H1 (cell line): ENCODE data around the gene CSDE1. TPM values are rescaled to one million over a fixed set of nuclear protein-coding genes. Genes with fewer than 3 reads are reported as not detected.

ENCODE experiments used
- ATF2 ChIP-seq: IDR thresholded peaks from 2 replicates; pipeline ENCODE4 v1.6.1; 2012; ENCODE audit warnings: low read length, inconsistent platforms
- BCL11A ChIP-seq, 2 experiments: IDR thresholded peaks; one replicate each; pipeline ENCODE4 v1.6.1; 2011; ENCODE audit warnings: low read depth in 2 of 2, low read length in 2 of 2, mild to moderate bottlenecking in 2 of 2
- CREB1 ChIP-seq: IDR thresholded peaks from 2 replicates; pipeline ENCODE4 v1.6.1; 2012; ENCODE audit warnings: inconsistent platforms
- CTCF ChIP-seq, 3 experiments: IDR thresholded peaks; 1 replicate in 2 of 3; 2 replicates in 1 of 3; pipeline versions ENCODE4 v1.5.1 to v1.6.1; 2011; ENCODE audit warnings: low read length in 3 of 3, mild to moderate bottlenecking in 3 of 3, inconsistent platforms in 2 of 3, low read depth in 1 of 3, moderate library complexity in 1 of 3; ENCODE audit not compliant: insufficient read depth in 1 of 3; ENCODE audit errors: control extremely low read depth in 1 of 3
- GABPA ChIP-seq: IDR thresholded peaks from 2 replicates; pipeline ENCODE4 v1.6.1; 2011; ENCODE audit warnings: mild to moderate bottlenecking, low read length, moderate library complexity, borderline replicate concordance; ENCODE audit not compliant: insufficient read depth
- GTF2F1 ChIP-seq: IDR thresholded peaks from 2 replicates; pipeline ENCODE4 v1.6.1; 2012; ENCODE audit warnings: low read depth, low read length, improper control_type of control experiment, borderline replicate concordance
- HDAC2 ChIP-seq, 2 experiments: fragments of 300-600 bp in 1 of 2; sonication (generic) in 1 of 2; IDR thresholded peaks; 2 replicates each; pipeline ENCODE4 v1.6.1; 2011 to 2012; ENCODE audit warnings: low read depth in 2 of 2, low read length in 2 of 2, mild to moderate bottlenecking in 2 of 2, moderate library complexity in 2 of 2, borderline replicate concordance in 1 of 2, inconsistent platforms in 1 of 2
- KDM4A ChIP-seq: IDR thresholded peaks from one replicate; pipeline ENCODE4 v1.7.1; 2012; ENCODE audit warnings: low read depth, mild to moderate bottlenecking, moderate library complexity, low read length, inconsistent platforms; ENCODE audit not compliant: severe bottlenecking
- MAX ChIP-seq: IDR thresholded peaks from 2 replicates; pipeline ENCODE4 v1.6.1; 2012; ENCODE audit warnings: inconsistent platforms
- PHF8 ChIP-seq: fragments of 200-600 bp; sonication (generic); conservative IDR thresholded peaks from 2 replicates; pipeline ENCODE4 v1.7.1; 2012; ENCODE audit warnings: low read depth, mild to moderate bottlenecking, inconsistent platforms, low read length, moderate library complexity
- POLR2AphosphoS5 ChIP-seq: IDR thresholded peaks from 2 replicates; pipeline ENCODE4 v1.6.1; 2011; ENCODE audit warnings: low read depth, low read length
- RBBP5 ChIP-seq: IDR thresholded peaks from 2 replicates; pipeline ENCODE4 v1.7.1; 2012; ENCODE audit warnings: low read depth, mild to moderate bottlenecking, inconsistent platforms, low read length, moderate library complexity, borderline replicate concordance
- RNF2 ChIP-seq: fragments of 200-900, 300-1000 bp; sonication (generic); IDR thresholded peaks from 2 replicates; pipeline ENCODE4 v1.7.1; 2016; ENCODE audit warnings: borderline replicate concordance, low read depth, mild to moderate bottlenecking, antibody characterized with exemption, low read length; ENCODE audit not compliant: poor library complexity, severe bottlenecking; ENCODE audit errors: missing control alignments
- SIRT6 ChIP-seq: IDR thresholded peaks from one replicate; pipeline ENCODE4 v1.7.1; 2012; ENCODE audit warnings: low read length, inconsistent platforms
- SIX5 ChIP-seq: IDR thresholded peaks from 2 replicates; pipeline ENCODE4 v1.6.1; 2011; ENCODE audit warnings: mild to moderate bottlenecking, low read depth, low read length
- SRF ChIP-seq: IDR thresholded peaks from 2 replicates; pipeline ENCODE4 v1.6.1; 2011; ENCODE audit warnings: mild to moderate bottlenecking, low read depth, low read length, moderate library complexity
- TBP ChIP-seq: IDR thresholded peaks from 2 replicates; pipeline ENCODE4 v1.6.1; 2011; ENCODE audit warnings: low read depth, low read length, improper control_type of control experiment
- YY1 ChIP-seq: IDR thresholded peaks from 2 replicates; pipeline ENCODE4 v1.6.1; 2011; ENCODE audit warnings: low read depth, mild to moderate bottlenecking, low read length
- polyA plus RNA-seq, 7 experiments: library from polyadenylated mRNA; depleted of rRNA in 3 of 7; stranded (reverse) in 5 of 7; unstranded in 2 of 7; fragments of >200 nt in 5 of 7; fragments of 200-250 nt in 2 of 7; gene quantifications; 1 replicate in 5 of 7; 2 replicates in 1 of 7; 4 replicates in 1 of 7; pipeline versions ENCODE4 v1.2.1 to v1.2.3, GENCODE V29; 2011 to 2013; ENCODE audit warnings: missing spikeins in 2 of 7, mixed read lengths in 2 of 7
- total RNA-seq: library from RNA; stranded (reverse); fragmentation: NEBNext Ultra II Directional; extraction: Animal tissue kit (Norgen Biotek cat#: 25700); gene quantifications from 2 replicates; pipeline ENCODE4 v1.2.1, GENCODE V29; 2021

The CSDE1 gene
- total and polyA plus RNA-seq, 2 of the 8 experiments (the other 6 are each of a cell fraction or from before 2014, with no cell fraction given), result 149 to 635 TPM

GRCh38 chr1:114780344-114781226 is 22.8 kb upstream of the CSDE1 start, which contains the start of gene SIKE1 (continued):
- TF ChIP-seq RNF2, result no peak
- no peak for TF ChIP-seq YY1
- peak; percentile 97 for TF ChIP-seq PHF8
- TF ChIP-seq SIX5, result no peak
- no peak for TF ChIP-seq BCL11A (IDR thresholded peaks at IDR 0.05; ENCODE audit: low read depth in 2 of 2, low read length in 2 of 2)
- peak; percentile 90 for TF ChIP-seq TBP
- TF ChIP-seq SIRT6, result no peak
- no peak for TF ChIP-seq GTF2F1
- peak; percentile 97 for TF ChIP-seq CREB1
- TF ChIP-seq ATF2, result 0 out of 2 replicates have a peak, but pooled peaks have one; percentile 68
- peak; percentile 96 for TF ChIP-seq POLR2AphosphoS5
- TF ChIP-seq MAX, result peak; percentile 75
- TF ChIP-seq RBBP5, result peak; percentile 84
- TF ChIP-seq CTCF (IDR thresholded peaks at IDR 0.05; ENCODE audit: control extremely low read depth in 1 of 3, insufficient read depth in 1 of 3, low read depth in 1 of 3, low read length in 3 of 3), result no peak
- peak; percentile 48; the same call in 1 of the 2 replicates for TF ChIP-seq SRF
- peak; percentile 66; the same call in 1 of the 2 replicates for TF ChIP-seq GABPA
- TF ChIP-seq HDAC2 (IDR thresholded peaks at IDR 0.05; ENCODE audit: borderline replicate concordance in 1 of 2, low read depth in 2 of 2, low read length in 2 of 2), result no peak
- TF ChIP-seq KDM4A, result peak; percentile 62
